ENCODE measurements around the gene WSCD1. TPM values are rescaled to one million over a fixed set of nuclear protein-coding genes. Genes with fewer than 3 reads are reported as not detected.

WSCD1 gene
- total RNA-seq, 2 donors from 2014 or later = 19.5 to 22.3 TPM

- Histone ChIP-seq H3K9me3 (no peaks in the 10 kb centered on the region), H3K4me1 (no peaks in the 10 kb centered on the region), H3K27me3 (no peaks in the 10 kb centered on the region), H3K36me3 (no peaks in the 10 kb centered on the region), H3K9ac (ENCODE audit: low read depth in 2 of 2, low read length in 2 of 2) (no peak overlapping the region), H3K27ac (no peak overlapping the region), H3K4me3 (no peak overlapping the region)
- TF ChIP-seq CTCF (IDR thresholded peaks at IDR 0.05) = no peak
- intact Hi-C loops (cut with DNase I) = no loop called here
- no peak for DNase-seq
These were observed 22.2 kb upstream of the WSCD1 start for GRCh38 chr17:6047966-6048365.

- H3K27me3 ChIP-seq = no peaks in the 10 kb centered on the region
- H3K9ac ChIP-seq (ENCODE audit: low read depth in 2 of 2, low read length in 2 of 2) = no peak overlapping the region
- H3K9me3 ChIP-seq = no peaks in the 10 kb centered on the region
- intact Hi-C loops (cut with DNase I) = no loop called here
- no peak for TF ChIP-seq CTCF (IDR thresholded peaks at IDR 0.05)
- no peak for DNase-seq
- H3K36me3 ChIP-seq = no peaks in the 10 kb centered on the region
- H3K4me1 ChIP-seq = no peaks in the 10 kb centered on the region
- no peak overlapping the region for H3K27ac ChIP-seq
- H3K4me3 ChIP-seq = no peak overlapping the region
These were observed 21.7 kb upstream of the WSCD1 start for GRCh38 chr17:6048486-6048885.

GRCh38 chr17:6052926-6053325, 17.3 kb upstream of the WSCD1 start:
- DNase-seq = no peak
- Histone ChIP-seq H3K36me3 (no peaks in the 10 kb centered on the region), H3K4me3 (no peak overlapping the region), H3K27me3 (no peaks in the 10 kb centered on the region), H3K4me1 (no peaks in the 10 kb centered on the region), H3K9me3 (no peaks in the 10 kb centered on the region), H3K9ac (ENCODE audit: low read depth in 2 of 2, low read length in 2 of 2) (no peak overlapping the region), H3K27ac (no peak overlapping the region)
- intact Hi-C loops (cut with DNase I) = no loop called here
- no peak for TF ChIP-seq CTCF (IDR thresholded peaks at IDR 0.05)

- intact Hi-C loops (cut with DNase I) = no loop called here
These were observed 15.8 kb upstream of the WSCD1 start for GRCh38 chr17:6054372-6054771.

GRCh38 chr17:6056104-6056503, 14.1 kb upstream of the WSCD1 start:
- H3K4me3 ChIP-seq = no peak overlapping the region
- intact Hi-C loops (cut with DNase I) = no loop called here
- no peak overlapping the region for H3K9ac ChIP-seq (ENCODE audit: low read depth in 2 of 2, low read length in 2 of 2)
- no peaks in the 10 kb centered on the region for H3K9me3 ChIP-seq
- H3K27me3 ChIP-seq = no peaks in the 10 kb centered on the region
- no peak for TF ChIP-seq CTCF (IDR thresholded peaks at IDR 0.05)
- no peak overlapping the region for H3K27ac ChIP-seq
- H3K4me1 ChIP-seq = no peaks in the 10 kb centered on the region
- no peak for DNase-seq
- H3K36me3 ChIP-seq = no peaks in the 10 kb centered on the region

More at GRCh38 chr17:6054372-6054771, 15.8 kb upstream of the WSCD1 start:
- H3K27me3 ChIP-seq = no peaks in the 10 kb centered on the region
- no peak overlapping the region for H3K9ac ChIP-seq (ENCODE audit: low read depth in 2 of 2, low read length in 2 of 2)
- TF ChIP-seq CTCF (IDR thresholded peaks at IDR 0.05) = no peak
- no peaks in the 10 kb centered on the region for H3K9me3 ChIP-seq
- DNase-seq = no peak
- no peak overlapping the region for H3K4me3 ChIP-seq
- H3K27ac ChIP-seq = no peak overlapping the region
- H3K4me1 ChIP-seq = no peaks in the 10 kb centered on the region
- H3K36me3 ChIP-seq = no peaks in the 10 kb centered on the region

GRCh38 chr17:6057562-6057961, 12.6 kb upstream of the WSCD1 start:
- Histone ChIP-seq H3K4me1 (no peaks in the 10 kb centered on the region), H3K27ac (no peak overlapping the region), H3K9me3 (no peaks in the 10 kb centered on the region), H3K27me3 (no peaks in the 10 kb centered on the region), H3K9ac (ENCODE audit: low read depth in 2 of 2, low read length in 2 of 2) (no peak overlapping the region), H3K36me3 (no peaks in the 10 kb centered on the region), H3K4me3 (no peak overlapping the region)
- TF ChIP-seq CTCF (IDR thresholded peaks at IDR 0.05) = no peak
- no peak for DNase-seq
- intact Hi-C loops (cut with DNase I) = no loop called here
